ENCODE results near the gene CMKLR1. TPM values are rescaled to one million over a fixed set of nuclear protein-coding genes. Genes with fewer than 3 reads are reported as not detected.

Gene CMKLR1
- total RNA-seq, 4 donors from 2014 or later = 9.7 to 25.4 (median 13.0) TPM

GRCh38 chr12:108265505-108265904 lies 73.6 kb downstream of the CMKLR1 start:
- peaks cover 0 to 21% (median 0%) of the 10 kb centered on the region in 3 donors for H3K9me3 ChIP-seq
- no peaks in the 10 kb centered on the region for H3K4me1 ChIP-seq
- TF ChIP-seq EP300 (IDR thresholded peaks at IDR 0.05) = no peak
- no peak for TF ChIP-seq POLR2A (IDR thresholded peaks at IDR 0.05)
- TF ChIP-seq, protein P1, sequence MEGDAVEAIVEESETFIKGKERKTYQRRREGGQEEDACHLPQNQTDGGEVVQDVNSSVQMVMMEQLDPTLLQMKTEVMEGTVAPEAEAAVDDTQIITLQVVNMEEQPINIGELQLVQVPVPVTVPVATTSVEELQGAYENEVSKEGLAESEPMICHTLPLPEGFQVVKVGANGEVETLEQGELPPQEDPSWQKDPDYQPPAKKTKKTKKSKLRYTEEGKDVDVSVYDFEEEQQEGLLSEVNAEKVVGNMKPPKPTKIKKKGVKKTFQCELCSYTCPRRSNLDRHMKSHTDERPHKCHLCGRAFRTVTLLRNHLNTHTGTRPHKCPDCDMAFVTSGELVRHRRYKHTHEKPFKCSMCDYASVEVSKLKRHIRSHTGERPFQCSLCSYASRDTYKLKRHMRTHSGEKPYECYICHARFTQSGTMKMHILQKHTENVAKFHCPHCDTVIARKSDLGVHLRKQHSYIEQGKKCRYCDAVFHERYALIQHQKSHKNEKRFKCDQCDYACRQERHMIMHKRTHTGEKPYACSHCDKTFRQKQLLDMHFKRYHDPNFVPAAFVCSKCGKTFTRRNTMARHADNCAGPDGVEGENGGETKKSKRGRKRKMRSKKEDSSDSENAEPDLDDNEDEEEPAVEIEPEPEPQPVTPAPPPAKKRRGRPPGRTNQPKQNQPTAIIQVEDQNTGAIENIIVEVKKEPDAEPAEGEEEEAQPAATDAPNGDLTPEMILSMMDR (IDR thresholded peaks at IDR 0.05) = no peak
- no peak for TF ChIP-seq POLR2AphosphoS5 (IDR thresholded peaks at IDR 0.05)
- H3K27me3 ChIP-seq = peaks cover 25% of the 10 kb centered on the region
- WGBS, 2 donors (ENCODE audit: low coverage in 1 of 2) = 79 to 92% methylated on average over 1 of the region's 1 CpG
- H3K4me3 ChIP-seq = no peak overlapping the region
- H3K27ac ChIP-seq = no peak overlapping the region
- H3K36me3 ChIP-seq = no peaks in the 10 kb centered on the region
- no peak for ATAC-seq

DNA sequence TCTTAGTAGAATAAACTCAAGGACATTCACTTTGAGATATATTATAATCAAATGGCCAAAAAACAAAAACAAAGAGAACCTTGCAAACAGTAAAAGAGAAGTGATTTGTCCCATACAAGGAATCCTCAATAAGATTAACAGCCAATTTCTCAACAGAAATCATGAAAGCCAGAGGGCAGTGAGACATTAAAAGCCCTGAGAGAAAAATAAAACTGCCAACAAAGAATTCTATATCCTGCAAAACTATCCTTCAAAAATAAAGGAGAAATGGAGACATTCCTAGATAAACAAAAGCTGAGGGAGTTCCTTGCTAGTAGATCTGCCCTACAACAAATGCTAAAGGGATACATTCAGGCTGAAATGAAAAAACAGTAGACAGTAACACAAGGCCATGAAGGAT lies 78.1 kb downstream of the CMKLR1 start:
- Histone ChIP-seq H3K36me3 (no peaks in the 10 kb centered on the region), H3K4me1 (no peaks in the 10 kb centered on the region), H3K4me3 (no peak overlapping the region), H3K27me3 (peaks cover 56% of the 10 kb centered on the region), H3K27ac (no peak overlapping the region), H3K9me3 (peaks cover 0 to 31% (median 0%) of the 10 kb centered on the region in 3 donors)
- TF ChIP-seq POLR2AphosphoS5 (IDR thresholded peaks at IDR 0.05) = no peak
- no peak for TF ChIP-seq POLR2A (IDR thresholded peaks at IDR 0.05)
- TF ChIP-seq, protein P1 (IDR thresholded peaks at IDR 0.05) = no peak
- TF ChIP-seq EP300 (IDR thresholded peaks at IDR 0.05) = no peak
- ATAC-seq = no peak

DNA sequence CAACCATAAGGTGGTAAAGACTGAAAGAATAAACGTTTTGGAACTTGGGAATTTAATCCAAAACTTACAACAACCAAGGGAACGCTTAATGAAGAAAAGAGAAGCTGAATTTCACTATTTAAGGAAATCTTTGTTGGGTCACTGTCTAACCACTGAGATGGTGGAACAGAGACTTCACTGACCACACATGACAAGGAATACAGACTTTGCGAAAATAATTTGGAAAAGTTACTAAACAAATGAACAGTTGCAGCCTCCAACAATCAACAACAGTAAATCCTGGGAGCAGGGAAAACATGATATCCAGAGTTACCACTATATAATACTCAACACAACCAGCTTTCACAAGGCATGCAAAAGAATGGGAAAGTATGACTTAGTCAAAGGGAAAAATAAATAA lies 79.1 kb downstream of the CMKLR1 start:
- Histone ChIP-seq H3K4me1 (peaks cover 0 to 2% (median 0%) of the 10 kb centered on the region in 3 donors), H3K27me3 (peaks cover 55% of the 10 kb centered on the region), H3K4me3 (no peak overlapping the region), H3K27ac (no peak overlapping the region), H3K36me3 (no peaks in the 10 kb centered on the region), H3K9me3 (peaks cover 0 to 31% (median 0%) of the 10 kb centered on the region in 3 donors)
- WGBS, 2 donors (ENCODE audit: low coverage in 1 of 2) = 59 to 63% methylated on average over 3 of the region's 3 CpGs
- ATAC-seq = no peak
- TF ChIP-seq, protein P1 (IDR thresholded peaks at IDR 0.05) = no peak
- no peak for TF ChIP-seq EP300 (IDR thresholded peaks at IDR 0.05)
- no peak for TF ChIP-seq POLR2A (IDR thresholded peaks at IDR 0.05)
- TF ChIP-seq POLR2AphosphoS5 (IDR thresholded peaks at IDR 0.05) = no peak

DNA sequence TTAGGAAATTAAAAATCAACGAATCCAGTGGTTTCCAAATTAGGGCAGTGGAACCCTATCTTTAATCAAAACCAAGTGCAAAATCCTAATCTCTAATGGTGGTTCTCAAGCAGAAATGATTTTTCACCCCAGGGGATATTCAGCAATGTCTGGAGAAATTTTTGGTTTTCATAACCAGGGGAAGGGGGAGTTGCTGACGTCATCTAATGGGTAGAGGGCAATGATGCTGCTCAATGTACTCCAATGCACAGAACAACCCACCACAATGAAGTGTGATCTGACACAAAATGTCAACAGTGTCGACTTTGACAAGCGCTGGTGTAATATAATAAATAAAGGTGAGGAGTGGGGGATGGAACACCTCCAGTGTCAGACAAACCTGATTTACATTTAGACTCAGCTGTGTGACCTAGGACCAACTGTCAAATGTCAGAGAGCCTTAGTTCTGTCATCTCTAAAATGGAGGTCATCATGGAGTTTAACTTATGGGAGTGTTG lies 81.5 kb downstream of the CMKLR1 start:
- Histone ChIP-seq H3K27me3 (peaks cover 34% of the 10 kb centered on the region), H3K9me3 (peaks cover 0 to 31% (median 0%) of the 10 kb centered on the region in 3 donors), H3K36me3 (no peaks in the 10 kb centered on the region), H3K27ac (no peak overlapping the region), H3K4me1 (peaks cover 0 to 7% (median 0%) of the 10 kb centered on the region in 3 donors), H3K4me3 (no peak overlapping the region)
- no peak for ATAC-seq
- TF ChIP-seq POLR2AphosphoS5 (IDR thresholded peaks at IDR 0.05) (no peak), POLR2A (IDR thresholded peaks at IDR 0.05) (no peak)
- WGBS, 2 donors (ENCODE audit: low coverage in 1 of 2) = 43 to 81% methylated on average over 4 of the region's 4 CpGs

DNA sequence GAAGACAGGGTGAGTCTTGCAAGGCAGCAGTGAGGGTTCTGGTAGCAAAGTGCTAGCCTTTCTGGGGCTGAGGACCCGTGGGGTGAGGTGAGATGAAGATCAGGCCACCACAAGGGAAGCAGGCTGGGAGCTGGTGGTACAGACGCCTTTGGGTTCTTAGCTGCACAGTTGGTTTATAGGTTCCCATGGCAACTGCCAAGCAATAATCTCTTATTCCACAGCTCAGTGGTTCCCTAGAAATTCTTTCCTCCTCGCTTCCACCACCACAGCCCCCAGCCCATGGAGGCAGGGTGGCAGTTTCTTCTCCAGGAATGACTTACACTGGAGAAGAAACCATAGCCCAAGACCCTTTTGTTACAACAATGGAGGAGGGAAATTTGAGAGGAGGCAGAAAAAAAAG lies 82.1 kb downstream of the CMKLR1 start:
- Histone ChIP-seq H3K4me3 (no peak overlapping the region), H3K36me3 (no peaks in the 10 kb centered on the region), H3K27me3 (peaks cover 34% of the 10 kb centered on the region), H3K9me3 (peaks cover 0 to 30% (median 0%) of the 10 kb centered on the region in 3 donors), H3K27ac (no peak overlapping the region), H3K4me1 (peaks cover 0 to 7% (median 0%) of the 10 kb centered on the region in 3 donors)
- 18 to 27% methylated on average over 2 to 3 of the region's 3 CpGs for WGBS, 2 donors (ENCODE audit: low coverage in 1 of 2)
- TF ChIP-seq POLR2A (IDR thresholded peaks at IDR 0.05) (no peak), EP300 (IDR thresholded peaks at IDR 0.05) (no peak), POLR2AphosphoS5 (IDR thresholded peaks at IDR 0.05) (no peak)
- TF ChIP-seq, protein P1 (IDR thresholded peaks at IDR 0.05) = no peak
- no peak for ATAC-seq

All from gastroesophageal sphincter (tissue), 4 donors.